ENCODE measurements around the gene CCDC92.

CCDC92 gene

DNA sequence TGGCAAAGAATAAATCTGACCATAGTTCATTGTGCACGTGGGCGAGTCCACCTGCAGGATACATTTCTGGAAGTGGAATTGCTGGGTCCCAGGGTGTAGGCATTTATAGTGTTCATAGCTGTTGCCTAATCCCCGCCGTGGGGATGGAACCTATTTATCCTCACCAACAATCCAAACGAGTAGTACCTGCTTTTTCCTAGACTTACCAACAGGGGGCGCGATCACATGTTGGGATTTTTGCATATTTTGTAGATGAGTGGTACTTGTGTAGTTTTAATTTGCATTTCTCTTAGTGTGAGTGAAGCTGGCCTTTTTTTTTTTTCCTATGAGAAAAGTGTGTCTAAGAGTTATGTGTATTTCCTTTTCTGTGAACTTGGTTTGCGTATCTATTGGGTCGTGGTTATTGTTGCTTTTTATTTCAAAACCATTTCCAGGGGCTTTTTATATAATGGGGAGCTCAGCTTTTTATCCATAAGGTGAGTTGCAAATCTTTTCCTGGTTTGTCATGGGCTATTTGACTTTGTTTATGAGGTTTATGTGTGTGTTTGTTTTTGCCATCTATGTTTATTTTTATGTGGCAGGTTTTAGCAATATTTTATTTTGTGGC, 67.2 kb downstream of the CCDC92 start:
- DNase-seq, result peak; percentile 51

DNA sequence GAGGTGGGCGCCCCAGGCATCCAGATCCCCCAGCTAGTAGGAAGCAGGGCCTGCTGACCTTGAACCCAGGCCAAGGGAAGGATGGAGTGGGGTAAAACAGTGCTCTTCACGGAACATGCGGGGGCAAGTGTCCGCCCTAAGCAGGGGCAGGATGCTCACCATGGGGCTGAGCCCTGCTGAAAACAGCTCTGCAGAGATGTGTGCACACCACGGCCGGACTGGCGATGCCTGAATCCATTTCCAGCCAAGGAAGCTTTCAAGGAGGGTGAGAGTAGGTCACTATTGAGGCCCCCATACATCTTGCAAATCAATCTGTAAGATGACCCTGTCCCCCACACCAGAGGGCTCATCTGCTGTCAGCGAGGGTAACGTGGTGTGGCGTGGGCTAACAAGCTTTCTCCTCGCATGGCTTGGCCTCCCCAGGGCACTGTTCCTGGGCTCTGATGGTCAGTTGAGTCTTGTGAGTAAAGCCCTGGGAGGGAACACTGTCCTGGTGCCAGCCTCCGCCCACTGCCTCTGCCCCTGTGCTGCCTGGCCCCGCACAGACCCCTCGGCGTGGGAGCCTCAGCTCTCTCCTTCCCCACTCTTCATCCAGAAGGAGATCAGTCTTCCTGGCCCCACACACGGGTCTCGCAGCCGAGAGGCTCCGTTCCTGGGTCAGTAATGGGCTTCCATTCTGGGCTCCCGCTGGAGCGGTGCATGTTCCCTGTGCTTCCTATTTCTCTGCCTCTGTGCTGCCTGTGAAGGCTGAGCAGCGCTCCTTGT, 69.1 kb downstream of the CCDC92 start:
- peak; percentile 7 for DNase-seq

DNA sequence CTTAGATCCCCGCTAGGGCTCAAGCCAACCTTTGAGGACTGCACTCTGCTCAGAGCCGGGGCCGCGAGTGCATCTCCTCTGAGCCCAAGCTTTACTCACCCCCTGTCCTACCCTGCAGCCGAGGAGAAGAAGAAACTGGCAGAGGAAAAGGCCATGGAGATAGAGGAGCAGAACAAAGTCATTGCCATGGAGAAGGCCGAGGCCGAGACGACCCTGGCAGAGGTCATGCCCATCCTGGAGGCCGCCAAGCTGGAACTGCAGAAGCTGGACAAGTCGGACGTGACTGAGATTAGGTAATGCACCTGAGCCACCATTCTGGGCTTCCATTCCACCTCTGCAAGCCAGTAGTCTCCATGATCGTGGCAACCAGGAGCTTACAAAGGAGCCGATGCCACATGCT, 69.8 kb downstream of the CCDC92 start:
- peak; percentile 0 for DNase-seq

DNA sequence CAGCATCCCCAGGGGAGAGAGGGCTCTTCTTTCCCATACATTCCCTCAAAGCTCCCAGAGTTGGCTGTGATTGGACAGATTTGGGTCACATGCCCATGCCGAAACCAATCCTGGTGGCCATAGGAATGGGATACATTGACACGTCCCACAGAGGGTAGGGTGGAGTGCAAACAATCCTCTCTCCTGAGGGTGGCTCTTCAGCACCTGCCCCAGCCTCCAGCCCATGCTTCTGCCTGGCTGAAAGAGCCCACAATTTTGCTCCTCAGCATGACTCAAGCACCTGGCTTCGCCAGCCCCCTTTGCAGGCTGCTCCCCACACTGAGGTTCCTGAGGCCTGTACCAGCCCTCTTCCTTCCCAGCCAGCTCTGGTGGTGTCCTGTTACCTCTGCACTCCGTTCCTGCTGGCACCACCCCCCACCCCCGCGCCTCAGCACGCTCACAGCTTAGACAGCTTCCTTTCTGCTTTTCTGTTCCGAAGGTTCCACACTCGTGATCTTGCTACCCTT, 71.7 kb downstream of the CCDC92 start:
- peak; percentile 0 for DNase-seq

DNA sequence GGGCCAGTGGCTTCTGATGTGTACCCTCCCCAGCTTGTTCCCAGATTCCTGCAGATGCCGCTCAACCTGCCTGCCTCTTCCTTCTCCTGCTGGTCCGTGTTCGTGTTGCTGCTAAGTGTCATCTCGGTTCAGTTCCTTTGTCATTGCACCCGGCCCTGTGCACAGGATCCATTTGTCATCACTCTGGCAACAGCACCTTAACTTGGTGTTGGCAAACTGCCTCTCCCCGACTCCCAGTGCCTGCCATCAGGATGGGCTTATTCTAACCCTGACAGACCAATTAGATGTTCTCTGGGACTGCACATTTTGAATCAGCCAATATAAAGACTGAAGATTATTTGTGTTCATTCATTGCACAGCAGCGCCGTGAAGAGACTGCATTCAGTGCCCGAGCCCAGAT, 73.3 kb downstream of the CCDC92 start:
- DNase-seq, result peak; percentile 3

DNA sequence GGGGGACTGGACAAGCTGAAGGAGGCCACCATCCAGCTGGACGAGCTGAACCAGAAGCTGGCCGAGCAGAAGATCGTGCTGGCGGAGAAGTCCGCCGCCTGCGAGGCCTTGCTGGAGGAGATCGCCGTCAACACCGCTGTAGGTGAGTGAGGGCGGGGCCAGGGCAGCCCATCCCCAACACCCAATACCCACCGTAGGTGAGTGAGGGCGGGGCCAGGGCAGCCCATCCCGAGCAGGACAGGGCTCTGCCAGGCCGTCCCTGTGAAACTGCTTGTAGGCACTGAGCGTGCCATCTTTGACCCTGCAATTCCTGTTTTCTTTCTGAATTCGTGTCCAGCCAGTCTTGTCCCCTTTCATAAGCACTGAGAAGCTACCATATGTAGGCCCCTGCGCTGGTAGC, 74.0 kb downstream of the CCDC92 start:
- DNase-seq, result no peak

DNA sequence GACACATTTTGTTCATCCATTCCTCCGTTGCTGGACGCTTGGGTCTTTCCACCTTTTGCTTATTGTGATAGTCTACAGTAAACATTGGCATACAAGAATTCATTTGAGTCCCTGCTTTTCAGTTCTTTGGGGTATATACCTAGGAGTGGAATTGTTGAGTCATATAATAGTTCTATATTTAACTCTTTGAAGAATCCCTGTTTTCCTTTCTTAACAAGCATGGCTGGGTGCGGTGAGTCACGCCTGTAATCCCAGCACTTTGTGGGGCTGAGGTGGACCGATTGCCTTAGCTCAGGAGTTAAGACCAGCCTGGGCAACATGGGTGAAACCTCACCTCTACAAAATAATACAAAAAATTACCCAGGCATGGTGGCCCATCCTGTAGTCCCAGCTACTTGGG, 75.4 kb downstream of the CCDC92 start:
- peak; percentile 0 for DNase-seq

DNA sequence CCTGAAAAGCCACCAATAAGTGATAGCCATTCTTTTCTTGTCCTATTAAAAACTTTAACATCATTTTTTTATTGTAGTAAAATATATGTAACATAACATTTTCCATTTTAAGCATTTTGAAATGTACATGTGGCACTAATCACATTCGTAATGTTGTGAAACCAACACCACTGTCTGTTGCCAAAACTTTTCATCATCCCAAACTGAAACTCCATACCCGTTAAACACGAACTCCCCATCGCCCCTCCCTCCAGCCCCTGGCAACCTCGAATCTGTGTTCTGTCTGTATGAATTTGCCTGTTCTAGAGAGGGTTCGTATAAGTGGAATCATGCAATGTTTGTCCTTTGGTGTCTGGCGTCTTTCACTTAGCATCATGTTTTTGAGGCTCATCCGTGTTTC, 75.9 kb downstream of the CCDC92 start:
- DNase-seq, result no peak

DNA sequence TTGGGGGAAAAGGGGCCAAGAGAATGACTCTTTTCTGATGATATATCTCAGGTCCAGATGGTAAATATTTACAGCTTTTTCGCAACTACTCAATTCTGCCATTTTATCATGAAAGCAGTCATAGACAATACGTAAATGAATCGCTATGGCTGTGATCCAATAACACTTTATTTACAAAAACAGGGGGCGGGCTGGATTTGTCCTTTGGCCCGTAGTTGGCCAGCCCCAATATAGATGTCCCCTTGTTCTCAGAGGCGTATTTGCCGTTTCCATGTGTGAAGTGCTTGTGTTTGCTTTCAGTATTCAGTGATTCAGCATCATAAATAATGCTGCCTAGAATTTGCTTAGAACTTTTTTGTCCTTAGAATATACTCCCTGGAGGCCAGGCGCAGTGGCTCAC, 77.2 kb downstream of the CCDC92 start:
- no peak for DNase-seq

DNA sequence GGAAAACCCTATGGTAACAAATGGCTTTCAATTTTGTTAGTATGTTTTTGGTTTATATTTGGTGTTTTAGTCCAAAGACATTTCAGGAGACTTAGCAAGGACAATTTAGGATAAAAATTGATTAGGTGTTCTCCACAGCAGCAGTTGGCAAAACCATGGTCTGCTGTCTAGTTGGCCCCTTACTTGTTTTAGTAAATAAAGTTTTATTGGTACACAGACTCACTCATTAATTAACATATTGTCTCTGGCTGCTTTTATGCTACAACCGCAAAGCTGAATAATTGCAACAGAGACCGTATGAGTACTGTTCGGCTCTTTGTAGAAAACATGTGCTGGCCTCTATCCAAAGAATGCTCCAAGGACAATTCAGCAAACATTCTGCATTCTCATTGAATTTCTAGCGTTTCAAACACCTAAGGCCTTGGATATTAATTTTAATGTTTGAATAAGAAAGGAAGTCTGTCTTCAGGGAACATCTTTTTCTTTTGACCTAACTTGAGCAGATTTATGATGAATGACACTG, 77.7 kb downstream of the CCDC92 start:
- DNase-seq, result no peak

DNA sequence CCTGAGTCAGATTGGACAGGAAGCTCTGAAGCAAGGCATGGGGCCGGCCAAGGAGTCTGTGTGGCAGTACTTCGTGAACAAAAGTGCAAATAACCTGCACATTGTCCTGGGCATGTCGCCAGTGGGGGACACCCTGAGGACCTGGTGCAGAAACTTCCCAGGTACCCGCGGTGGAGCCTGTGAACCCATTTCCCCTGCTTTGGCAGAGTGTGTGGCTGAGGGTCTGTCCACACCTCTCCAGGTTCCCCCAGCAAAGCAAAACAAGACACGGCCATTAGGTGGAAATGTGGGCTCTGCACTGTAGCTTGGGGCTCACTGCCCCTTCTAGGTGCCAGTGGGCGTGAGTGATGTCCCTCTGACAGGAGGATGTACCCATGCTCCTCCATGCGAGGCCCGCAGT, 79.4 kb downstream of the CCDC92 start:
- no peak for DNase-seq

DNA sequence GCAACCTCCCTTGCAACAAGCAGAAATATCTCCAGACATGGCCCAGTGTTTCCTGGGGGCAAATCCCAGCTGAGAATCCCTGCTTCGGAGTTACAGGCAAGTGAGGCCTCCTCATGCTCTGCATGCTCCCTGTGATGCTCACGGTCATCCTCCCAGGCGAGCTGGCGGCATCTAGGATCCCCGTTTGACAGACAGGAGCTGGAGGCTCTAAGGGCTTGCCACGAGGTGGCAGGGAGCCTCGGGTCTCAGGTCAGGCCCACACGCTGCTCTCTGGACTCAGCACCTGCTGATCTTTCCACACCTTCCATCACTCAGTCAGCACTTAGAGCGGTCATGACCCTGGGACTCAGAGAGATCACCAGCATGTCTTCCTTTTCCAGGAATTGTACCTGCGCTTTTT, 79.8 kb downstream of the CCDC92 start:
- DNase-seq, result no peak

DNA sequence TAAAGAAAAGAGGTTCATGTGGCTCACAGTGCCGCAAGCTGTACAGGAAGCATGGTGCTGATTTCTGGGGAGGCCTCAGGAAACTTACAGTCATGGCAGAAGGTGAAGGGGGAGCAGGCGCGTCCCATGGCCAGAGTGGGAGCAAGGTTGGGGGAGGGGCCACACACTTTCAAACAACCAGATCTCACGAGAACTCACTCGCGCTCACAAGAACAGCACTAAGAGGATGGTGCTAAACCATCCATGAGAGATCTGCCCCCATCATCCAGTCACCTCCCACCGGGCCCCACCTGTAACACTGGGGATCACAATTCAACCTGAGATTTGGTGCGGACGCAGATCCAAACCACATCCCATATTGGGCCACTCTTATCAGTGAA, 80.5 kb downstream of the CCDC92 start:
- no peak for DNase-seq

DNA sequence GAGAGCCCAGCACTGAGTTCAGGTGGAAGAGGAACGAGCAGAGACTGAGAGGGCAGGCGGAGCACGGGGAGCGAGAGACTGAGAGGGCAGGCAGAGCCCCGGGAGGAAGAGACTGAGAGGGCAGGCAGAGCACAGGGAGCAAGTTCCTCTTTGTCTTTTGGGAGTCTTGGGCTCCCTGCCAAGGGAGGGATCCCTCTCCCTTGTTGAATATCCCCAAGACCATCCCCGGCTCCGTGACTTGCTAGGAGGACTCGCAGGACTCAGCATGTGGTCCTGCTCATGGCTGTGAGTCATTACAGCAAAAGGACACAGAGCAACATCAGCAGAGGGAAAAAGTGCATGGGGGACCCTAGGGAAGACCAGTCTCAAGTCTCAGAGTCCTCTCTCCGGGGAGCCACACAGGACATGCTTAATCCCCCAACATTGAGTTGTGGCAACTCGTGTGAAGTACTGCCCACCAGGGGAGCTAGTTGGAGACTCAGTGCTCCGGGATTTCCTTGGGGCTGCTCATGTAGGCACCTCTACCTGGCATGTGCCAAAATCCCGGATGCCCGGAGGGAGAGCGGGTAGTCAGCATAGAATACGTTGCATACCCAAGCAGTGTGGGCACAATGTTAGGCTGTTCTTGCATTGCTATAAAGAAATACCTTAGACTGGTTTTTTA, 81.0 kb downstream of the CCDC92 start:
- DNase-seq, result no peak

DNA sequence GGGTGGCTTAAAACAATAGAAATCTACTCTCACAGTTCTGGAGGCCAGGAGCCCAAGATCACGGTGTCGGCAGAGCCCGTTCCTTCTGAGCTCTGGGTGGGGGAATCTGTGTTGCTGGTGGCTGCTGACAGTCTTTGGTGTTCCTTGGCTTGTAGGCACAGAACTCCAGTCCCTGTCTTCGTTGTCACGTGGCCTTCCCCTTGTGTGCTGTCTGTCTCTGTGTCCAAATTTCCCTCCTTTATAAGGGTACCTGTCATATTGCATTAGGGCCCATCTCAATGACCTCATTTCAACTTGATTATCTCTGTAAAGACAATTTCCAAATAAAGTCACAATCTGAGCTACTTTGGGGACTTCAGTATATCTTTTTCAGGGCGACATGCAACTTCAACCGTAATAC, 81.6 kb downstream of the CCDC92 start:
- no peak for DNase-seq

DNA sequence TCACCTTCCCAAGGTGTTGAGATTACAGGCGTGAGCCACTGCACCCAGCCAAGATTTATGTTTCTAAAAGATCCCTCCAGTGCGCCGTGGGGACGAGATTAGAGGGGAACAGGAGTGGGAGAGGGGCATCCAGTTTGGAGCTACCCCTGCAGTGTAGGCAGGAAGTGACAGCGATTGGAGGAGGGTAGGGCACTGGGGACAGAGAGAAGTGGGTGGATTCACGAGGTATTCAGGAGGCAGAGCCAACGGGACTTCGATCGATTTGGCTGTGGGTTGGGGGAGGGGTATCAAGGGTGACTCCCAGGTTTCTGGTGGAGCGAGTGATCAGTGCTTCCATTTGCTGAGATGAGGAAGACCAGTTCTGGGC, 82.1 kb downstream of the CCDC92 start:
- DNase-seq, result no peak

DNA sequence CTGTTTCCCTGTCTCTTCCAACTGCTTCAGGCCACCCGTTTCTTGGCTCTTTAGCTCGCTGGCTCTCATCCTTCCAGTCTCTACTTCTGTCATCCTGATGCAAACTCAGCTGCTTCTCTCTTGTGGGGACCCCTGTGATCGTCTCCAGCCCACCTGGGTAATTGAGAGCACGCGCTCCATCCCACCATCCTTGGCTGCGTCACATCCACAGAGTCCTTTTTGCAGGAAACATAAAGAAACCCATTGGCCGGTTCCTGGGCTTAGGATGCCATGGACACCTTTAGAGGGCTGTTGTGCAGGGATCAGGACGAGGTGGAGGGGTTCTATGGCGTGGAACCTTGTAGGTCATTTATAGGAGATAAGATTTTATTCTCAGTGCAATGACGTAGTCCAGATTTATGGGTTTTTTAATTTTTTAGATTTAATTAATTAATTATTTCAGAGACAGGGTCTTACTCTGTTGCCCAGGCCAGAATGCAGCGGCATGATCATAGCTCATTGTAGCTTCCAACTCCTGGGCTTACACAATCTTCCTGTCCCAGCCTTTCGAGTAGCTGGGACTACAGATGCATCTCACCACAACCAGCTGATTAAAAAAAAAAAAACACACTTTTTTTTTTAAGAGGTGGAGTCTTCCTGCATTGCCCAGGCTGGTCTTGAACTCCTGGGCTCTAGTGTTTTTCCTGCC, 82.6 kb downstream of the CCDC92 start:
- no peak for DNase-seq

DNA sequence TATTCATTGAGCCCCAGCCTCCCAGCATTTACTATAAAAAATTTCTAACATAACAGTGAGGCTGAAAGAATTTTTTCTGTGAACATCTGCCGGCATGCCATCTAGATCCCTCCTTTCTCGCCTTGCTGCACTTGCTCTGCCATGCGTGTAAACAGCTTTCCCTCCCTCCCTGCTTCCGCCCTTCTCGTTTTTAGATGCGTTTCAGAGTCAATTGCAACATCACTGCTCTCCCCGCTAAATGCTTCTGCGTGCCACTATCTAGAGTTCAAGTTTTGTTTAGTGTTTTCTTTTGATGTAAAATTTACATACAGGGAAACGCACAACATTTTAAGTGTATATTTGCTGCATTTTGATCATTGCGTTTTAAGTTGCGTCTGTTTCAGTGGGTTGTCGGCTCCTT, 83.6 kb downstream of the CCDC92 start:
- no peak for DNase-seq

DNA sequence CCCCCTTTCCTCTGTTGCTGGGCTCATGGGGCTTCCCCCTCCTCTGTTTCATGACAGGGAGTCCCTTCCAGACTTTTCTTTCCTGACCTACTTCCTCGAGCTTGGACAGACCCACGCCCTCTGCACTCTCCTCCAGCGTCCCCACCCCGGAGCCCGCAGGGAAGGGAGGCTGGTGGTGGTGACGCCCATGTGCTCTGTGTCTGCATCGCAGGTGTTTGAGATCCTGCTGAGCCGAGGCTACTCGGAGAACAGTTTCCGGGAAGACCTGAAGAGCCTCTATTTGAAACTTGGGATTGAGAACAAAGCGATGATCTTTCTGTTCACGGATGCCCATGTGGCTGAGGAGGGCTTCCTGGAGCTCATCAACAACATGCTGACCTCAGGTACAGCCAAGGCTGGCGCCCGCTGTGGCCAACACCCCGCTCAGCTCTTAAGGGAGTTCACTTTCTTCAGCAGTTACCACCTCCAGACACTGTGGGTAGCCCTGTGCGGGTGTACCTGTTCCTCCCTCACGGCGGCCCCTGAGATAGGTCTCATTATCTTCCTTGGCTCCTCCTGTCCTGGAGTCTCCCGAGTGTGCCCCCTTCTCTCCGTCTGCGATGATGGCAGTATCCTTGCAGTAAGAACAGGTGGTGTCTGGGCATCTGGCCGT, 85.6 kb downstream of the CCDC92 start:
- no peak for DNase-seq

DNA sequence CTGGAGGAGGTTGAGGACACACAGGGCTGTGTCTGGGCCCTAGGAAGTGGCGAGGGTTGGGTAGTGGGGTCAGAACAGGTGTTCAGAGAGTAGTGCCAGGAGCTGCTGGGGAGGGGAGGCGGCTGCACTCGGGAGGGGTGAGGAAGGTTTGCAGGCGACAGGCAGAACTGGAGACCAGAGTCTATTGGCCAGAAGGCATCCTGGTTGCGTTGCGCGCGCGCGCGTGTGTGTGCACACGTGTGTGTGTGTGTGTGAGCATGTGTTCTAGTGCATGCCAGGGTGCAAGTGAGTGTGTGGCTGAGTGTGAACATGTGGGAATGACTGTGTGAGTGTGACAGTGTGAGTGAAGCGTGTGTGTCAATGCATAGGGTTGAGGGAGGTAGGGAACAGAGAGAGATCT, 86.4 kb downstream of the CCDC92 start:
- DNase-seq, result no peak
